A549 (cell line): ENCODE data around the gene ZBED1. TPM values are rescaled to one million over a fixed set of nuclear protein-coding genes. Genes with fewer than 3 reads are reported as not detected.

Experiments used
- ATAC-seq, 2 experiments: fragments of 200-7000 bp in 1 of 2; fragments of >200 bp in 1 of 2; cut with Nextera tagmentation in 1 of 2; cut with Tn5 transposase in 1 of 2; 3 replicates each; pipeline versions ENCODE4 v1.8.0 to v1.9.1; 2018 to 2020; ENCODE audit warnings: mild to moderate bottlenecking in 1 of 2, moderate library complexity in 1 of 2
- CTCF ChIA-PET: fragments of 300-600 bp; sonication (Branson Sonifier 250); formaldehyde crosslinking; extraction: SDS; loops from one replicate; lab custom pipeline; 2021; ENCODE audit warnings: antibody characterized with exemption, inconsistent platforms; lab: Yijun Ruan, JAX
- POLR2A ChIA-PET: fragments of 350-600 bp; formaldehyde crosslinking; extraction: SDS; loops from one replicate; lab custom pipeline; 2021; ENCODE audit warnings: antibody characterized with exemption, inconsistent platforms; lab: Yijun Ruan, JAX
- DNase-seq, 2 experiments: peaks; one replicate each; pipeline versions ENCODE4 v3.0.0 to v3.0.0-alpha.2; 2011 to 2016; ENCODE audit warnings: low read depth in 1 of 2, low spot score in 1 of 2
- FAIRE-seq: peaks from 2 replicates; lab custom pipeline; 2011; peaks lifted over from hg19 to GRCh38; lab: Jason Lieb, UNC
- H3K27ac ChIP-seq, 2 experiments: fragments of >200 bp; sonication (Bioruptor Twin); formaldehyde crosslinking; 3 replicates each; pipeline ENCODE4 v1.5.1; 2016 to 2017
- H3K4me1 ChIP-seq: fragments of >200 bp; sonication (Bioruptor Twin); formaldehyde crosslinking; 3 replicates; pipeline ENCODE4 v1.6.1; 2016
- H3K4me2 ChIP-seq: fragments of >200 bp; sonication (Bioruptor Twin); formaldehyde crosslinking; 3 replicates; pipeline ENCODE4 v1.6.1; 2016
- H3K4me3 ChIP-seq: fragments of >200 bp; sonication (Bioruptor Twin); formaldehyde crosslinking; 3 replicates; pipeline ENCODE4 v1.5.1; 2016
- H3K9me3 ChIP-seq: fragments of >200 bp; sonication (Bioruptor Twin); formaldehyde crosslinking; 3 replicates; pipeline ENCODE4 v1.6.1; 2016
- BHLHE40 ChIP-seq: IDR thresholded peaks from 2 replicates; pipeline ENCODE4 v1.6.1; 2012; ENCODE audit warnings: low read depth, low read length, inconsistent platforms
- CBX2 ChIP-seq: fragments of 200-600 bp; sonication (generic); IDR thresholded peaks from 2 replicates; pipeline ENCODE4 v1.6.1; 2016; ENCODE audit warnings: low read depth, mild to moderate bottlenecking, borderline replicate concordance
- CBX8 ChIP-seq: fragments of 200-600 bp; sonication (generic); IDR thresholded peaks from 2 replicates; pipeline ENCODE4 v1.6.1; 2016
- CHD2 ChIP-seq: fragments of 150-350 bp; IDR thresholded peaks from 2 replicates; pipeline ENCODE4 v1.6.1; 2014; ENCODE audit warnings: low read length; ENCODE audit not compliant: partially characterized antibody
- CHD4 ChIP-seq: fragments of 200-600 bp; sonication (generic); IDR thresholded peaks from 2 replicates; pipeline ENCODE4 v1.6.1; 2016; ENCODE audit warnings: antibody characterized with exemption, mild to moderate bottlenecking, borderline replicate concordance
- EHMT2 ChIP-seq: fragments of 200-600 bp; sonication (generic); IDR thresholded peaks from 2 replicates; pipeline ENCODE4 v1.6.1; 2016; ENCODE audit warnings: antibody characterized with exemption, low read depth, mild to moderate bottlenecking, moderate library complexity
- FOSL2 ChIP-seq, 2 experiments: fragments of 450-650 bp in 1 of 2; fragments of >200 bp in 1 of 2; sonication (Bioruptor Twin) in 1 of 2; formaldehyde crosslinking; IDR thresholded peaks; 2 replicates each; pipeline versions ENCODE4 v1.5.0 to v1.6.1; 2016 to 2020; ENCODE audit warnings: mild to moderate bottlenecking in 1 of 2, moderate library complexity in 1 of 2
- GATA3 ChIP-seq: IDR thresholded peaks from 2 replicates; pipeline ENCODE4 v1.6.1; 2012; ENCODE audit warnings: borderline replicate concordance
- HDAC2 ChIP-seq: fragments of 200-600 bp; sonication (generic); IDR thresholded peaks from 2 replicates; pipeline ENCODE4 v1.6.1; 2016
- HEYL ChIP-seq: fragments of 250-450 bp; sonication (Bioruptor Pico); IDR thresholded peaks from 2 replicates; pipeline ENCODE4 v1.8.0; 2021; ENCODE audit warnings: mild to moderate bottlenecking, moderate library complexity
- HOXA7 ChIP-seq: fragments of 250-450 bp; sonication (Bioruptor Pico); IDR thresholded peaks from 2 replicates; pipeline ENCODE4 v1.5.0; 2020; ENCODE audit warnings: mild to moderate bottlenecking, moderate library complexity
- HOXB13 ChIP-seq: fragments of 250-450 bp; sonication (Bioruptor Pico); IDR thresholded peaks from 2 replicates; pipeline ENCODE4 v1.5.0; 2020; ENCODE audit warnings: low read depth, mild to moderate bottlenecking, moderate library complexity
- KDM1A ChIP-seq: fragments of 200-600 bp; sonication (generic); IDR thresholded peaks from 2 replicates; pipeline ENCODE4 v1.6.1; 2016; ENCODE audit warnings: low read depth, mild to moderate bottlenecking
- KDM5A ChIP-seq: fragments of 200-600 bp; sonication (generic); IDR thresholded peaks from 2 replicates; pipeline ENCODE4 v1.6.1; 2016; ENCODE audit warnings: antibody characterized with exemption, mild to moderate bottlenecking
- MAFK ChIP-seq: fragments of 450-650 bp; IDR thresholded peaks from 2 replicates; pipeline ENCODE4 v1.6.1; 2014; ENCODE audit not compliant: partially characterized antibody
- MYC ChIP-seq: IDR thresholded peaks from 2 replicates; pipeline ENCODE4 v1.6.1; 2012; ENCODE audit warnings: mild to moderate bottlenecking, inconsistent platforms, low read length, improper control_type of control experiment, borderline replicate concordance
- NR3C1 ChIP-seq: fragments of >200 bp; sonication (Bioruptor Twin); formaldehyde crosslinking; IDR thresholded peaks from 3 replicates; pipeline ENCODE4 v1.6.1; 2017
- POLR2A ChIP-seq: IDR thresholded peaks from 2 replicates; pipeline ENCODE4 v1.6.1; 2012; ENCODE audit warnings: mild to moderate bottlenecking, low read length
- POLR2AphosphoS2 ChIP-seq: conservative IDR thresholded peaks from 2 replicates; pipeline ENCODE4 v1.6.1; 2012; ENCODE audit warnings: low read length, improper control_type of control experiment, inconsistent platforms
- RARB ChIP-seq: fragments of 250-450 bp; sonication (Bioruptor Pico); IDR thresholded peaks from 2 replicates; pipeline ENCODE4 v1.8.0; 2021; ENCODE audit warnings: mild to moderate bottlenecking, moderate library complexity
- RNF2 ChIP-seq: fragments of 200-600 bp; sonication (generic); IDR thresholded peaks from 2 replicates; pipeline ENCODE4 v1.6.1; 2016; ENCODE audit warnings: low read depth, mild to moderate bottlenecking, antibody characterized with exemption, moderate library complexity, borderline replicate concordance
- SMC3 ChIP-seq: fragments of >200 bp; sonication (Bioruptor Twin); formaldehyde crosslinking; IDR thresholded peaks from 3 replicates; pipeline ENCODE4 v1.6.1; 2018; ENCODE audit warnings: inconsistent platforms
- TFCP2L1 ChIP-seq: fragments of 250-450 bp; sonication (Bioruptor Pico); IDR thresholded peaks from 2 replicates; pipeline ENCODE4 v1.5.0; 2021; ENCODE audit warnings: mild to moderate bottlenecking
- WGBS: methylation state at CpG from one replicate; pipeline ENCODE4 v1.1.6; 2017; ENCODE audit errors: missing lambda C conversion rate; 5-methylcytosine and 5-hydroxymethylcytosine counted together
- polyA plus RNA-seq, 4 experiments: library from polyadenylated mRNA; depleted of rRNA in 3 of 4; stranded (reverse); fragments of >200 nt; fragmentation: RNase III in 1 of 4; extraction: RNeasy Plus Mini Kit Qiagen cat#74134 plus additional on column Dnase treatment in 1 of 4; gene quantifications; 2 replicates in 3 of 4; 3 replicates in 1 of 4; pipeline ENCODE4 v1.2.3, GENCODE V29; 2011 to 2017
- TF ChIP-seq, protein P1 (sequence below): fragments of >200 bp; sonication (Bioruptor Twin); formaldehyde crosslinking; IDR thresholded peaks from 2 replicates; pipeline ENCODE4 v1.6.1; 2016
- TF ChIP-seq, protein P2 (sequence below): fragments of >200 bp; sonication (Bioruptor Twin); formaldehyde crosslinking; IDR thresholded peaks from 3 replicates; pipeline ENCODE4 v1.5.1; 2016
- TF ChIP-seq, protein P3 (sequence below): IDR thresholded peaks from 2 replicates; pipeline ENCODE4 v1.6.1; 2012
- TF ChIP-seq, protein P4 (sequence below): IDR thresholded peaks from 2 replicates; pipeline ENCODE4 v1.6.1; 2012; ENCODE audit warnings: low read depth, borderline replicate concordance
- TF ChIP-seq, protein P5 (sequence below): fragments of 250-450 bp; sonication (Bioruptor Pico); IDR thresholded peaks from 2 replicates; pipeline ENCODE4 v1.5.0; 2020; ENCODE audit warnings: low read depth, mild to moderate bottlenecking, moderate library complexity
- TF ChIP-seq, protein P6 (sequence below): fragments of >200 bp; sonication (Bioruptor Twin); formaldehyde crosslinking; IDR thresholded peaks from 3 replicates; pipeline ENCODE4 v1.6.1; 2016

Gene ZBED1
- polyA plus RNA-seq, 2 of the 4 experiments (the other 2 are of a cell fraction) = 19.7 to 21.9 TPM

DNA sequence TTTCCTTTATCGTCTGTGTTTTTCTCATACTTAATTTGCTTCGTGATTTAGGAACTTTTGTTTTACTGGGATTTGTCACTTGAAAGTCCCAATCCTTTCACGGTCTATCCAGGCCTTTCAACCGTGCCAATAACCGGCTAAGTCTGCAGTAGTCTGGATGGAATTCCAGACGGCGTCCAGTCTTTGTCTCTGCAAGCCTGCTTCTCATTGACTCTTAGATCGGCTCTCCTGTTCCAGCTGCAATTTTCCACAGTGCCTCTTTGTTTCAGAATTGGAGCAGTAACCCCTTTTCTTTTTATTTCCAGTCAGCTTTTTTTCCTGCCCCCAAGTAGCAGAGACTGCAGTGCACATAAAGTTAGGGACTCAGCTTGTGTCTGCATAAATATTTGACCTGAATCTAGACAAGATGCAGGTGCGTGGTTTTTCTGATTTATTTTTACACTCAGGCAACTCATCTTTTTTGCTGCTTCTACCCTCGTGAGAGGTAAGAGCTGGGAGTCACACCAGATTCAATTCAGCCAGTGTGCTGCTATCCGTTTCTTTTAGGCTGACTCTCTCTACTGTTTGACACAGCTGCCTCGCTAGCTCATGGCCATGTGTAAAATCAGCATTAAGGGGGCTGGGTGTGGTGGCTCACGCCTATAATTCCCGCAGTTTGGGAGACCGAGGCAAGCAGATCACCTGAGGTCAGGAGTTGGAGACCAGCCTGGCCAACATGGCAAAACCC lies 37.4 kb upstream of the ZBED1 start:
- Histone ChIP-seq H3K27ac (no peak overlapping the region), H3K4me3 (no peak overlapping the region), H3K9me3 (no peaks in the 10 kb centered on the region), H3K4me1 (no peaks in the 10 kb centered on the region), H3K4me2 (no peak overlapping the region)
- CTCF ChIA-PET = no interaction called here
- POLR2A ChIA-PET = no interaction called here
- no peak for TF ChIP-seq MAFK
- no peak for TF ChIP-seq CBX8
- TF ChIP-seq BHLHE40 = no peak
- no peak for TF ChIP-seq HEYL (CRISPR knock-in tag)
- TF ChIP-seq SMC3 = no peak
- TF ChIP-seq TFCP2L1 (CRISPR knock-in tag) = no peak
- TF ChIP-seq, protein P1, sequence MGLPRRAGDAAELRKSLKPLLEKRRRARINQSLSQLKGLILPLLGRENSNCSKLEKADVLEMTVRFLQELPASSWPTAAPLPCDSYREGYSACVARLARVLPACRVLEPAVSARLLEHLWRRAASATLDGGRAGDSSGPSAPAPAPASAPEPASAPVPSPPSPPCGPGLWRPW = no peak
- TF ChIP-seq, protein P2, sequence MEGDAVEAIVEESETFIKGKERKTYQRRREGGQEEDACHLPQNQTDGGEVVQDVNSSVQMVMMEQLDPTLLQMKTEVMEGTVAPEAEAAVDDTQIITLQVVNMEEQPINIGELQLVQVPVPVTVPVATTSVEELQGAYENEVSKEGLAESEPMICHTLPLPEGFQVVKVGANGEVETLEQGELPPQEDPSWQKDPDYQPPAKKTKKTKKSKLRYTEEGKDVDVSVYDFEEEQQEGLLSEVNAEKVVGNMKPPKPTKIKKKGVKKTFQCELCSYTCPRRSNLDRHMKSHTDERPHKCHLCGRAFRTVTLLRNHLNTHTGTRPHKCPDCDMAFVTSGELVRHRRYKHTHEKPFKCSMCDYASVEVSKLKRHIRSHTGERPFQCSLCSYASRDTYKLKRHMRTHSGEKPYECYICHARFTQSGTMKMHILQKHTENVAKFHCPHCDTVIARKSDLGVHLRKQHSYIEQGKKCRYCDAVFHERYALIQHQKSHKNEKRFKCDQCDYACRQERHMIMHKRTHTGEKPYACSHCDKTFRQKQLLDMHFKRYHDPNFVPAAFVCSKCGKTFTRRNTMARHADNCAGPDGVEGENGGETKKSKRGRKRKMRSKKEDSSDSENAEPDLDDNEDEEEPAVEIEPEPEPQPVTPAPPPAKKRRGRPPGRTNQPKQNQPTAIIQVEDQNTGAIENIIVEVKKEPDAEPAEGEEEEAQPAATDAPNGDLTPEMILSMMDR = no peak
- no peak for TF ChIP-seq FOSL2 (IDR thresholded peaks at IDR 0.05)
- TF ChIP-seq FOSL2 (CRISPR knock-in tag; IDR thresholded peaks at IDR 0.05) = no peak
- TF ChIP-seq CBX2 = no peak
- TF ChIP-seq GATA3 = no peak
- TF ChIP-seq, protein P3, sequence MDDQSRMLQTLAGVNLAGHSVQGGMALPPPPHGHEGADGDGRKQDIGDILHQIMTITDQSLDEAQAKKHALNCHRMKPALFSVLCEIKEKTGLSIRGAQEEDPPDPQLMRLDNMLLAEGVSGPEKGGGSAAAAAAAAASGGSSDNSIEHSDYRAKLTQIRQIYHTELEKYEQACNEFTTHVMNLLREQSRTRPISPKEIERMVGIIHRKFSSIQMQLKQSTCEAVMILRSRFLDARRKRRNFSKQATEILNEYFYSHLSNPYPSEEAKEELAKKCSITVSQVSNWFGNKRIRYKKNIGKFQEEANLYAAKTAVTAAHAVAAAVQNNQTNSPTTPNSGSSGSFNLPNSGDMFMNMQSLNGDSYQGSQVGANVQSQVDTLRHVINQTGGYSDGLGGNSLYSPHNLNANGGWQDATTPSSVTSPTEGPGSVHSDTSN = no peak
- TF ChIP-seq KDM5A = no peak
- TF ChIP-seq KDM1A = no peak
- 72% methylated on average over 15 of the region's 15 CpGs for WGBS
- ATAC-seq = no peak
- no peak for FAIRE-seq
- no peak for DNase-seq

DNA sequence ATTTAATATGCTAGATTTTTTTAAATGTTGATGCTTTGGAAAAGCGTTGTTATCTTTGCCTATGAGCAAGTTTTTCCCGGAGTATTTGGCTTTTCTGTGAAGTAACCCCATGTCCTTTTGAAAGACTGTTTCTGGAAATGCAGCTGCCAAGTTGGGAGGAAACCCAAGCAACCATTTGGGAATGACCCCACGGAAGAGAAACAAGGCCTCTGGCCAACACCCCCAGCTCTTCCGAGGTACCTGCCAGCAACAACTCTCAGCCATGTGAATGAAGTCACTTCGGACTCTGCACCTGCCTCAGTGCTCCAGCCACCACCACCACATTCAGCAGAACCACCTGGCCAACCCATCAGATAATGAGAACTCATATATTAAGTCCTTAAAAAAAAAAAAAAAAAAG lies 36.2 kb upstream of the ZBED1 start:
- CTCF ChIA-PET = no interaction called here
- TF ChIP-seq RARB = no peak
- TF ChIP-seq, all 56 proteins: peak for 0
- DNase-seq (no peak), ATAC-seq (no peak), FAIRE-seq (no peak)
- Histone ChIP-seq H3K4me1 (no peaks in the 10 kb centered on the region), H3K4me3 (no peak overlapping the region), H3K9me3 (no peaks in the 10 kb centered on the region), H3K27ac (no peak overlapping the region), H3K4me2 (no peak overlapping the region)
- 85% methylated on average over 5 of the region's 5 CpGs for WGBS
- POLR2A ChIA-PET = no interaction called here

DNA sequence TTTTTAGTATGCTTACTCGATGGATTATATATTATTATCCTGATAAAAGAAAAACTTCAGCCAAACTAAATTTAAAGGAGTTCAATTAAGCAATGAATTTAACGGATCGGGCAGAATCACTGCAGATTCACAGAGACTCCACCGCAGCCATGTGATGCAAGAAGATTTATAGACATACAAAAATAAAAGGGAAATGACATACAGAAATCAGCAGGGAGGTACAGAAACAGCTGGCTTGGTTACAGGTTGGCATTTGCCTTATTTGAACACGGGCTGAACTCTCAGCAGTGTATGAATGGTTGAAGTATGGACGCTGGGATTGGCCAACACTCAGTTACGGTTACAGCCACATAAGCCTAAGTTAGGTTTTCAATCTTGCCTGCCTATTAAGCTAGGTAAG lies 35.4 kb upstream of the ZBED1 start:
- no peak overlapping the region for H3K4me2 ChIP-seq
- H3K4me1 ChIP-seq = no peaks in the 10 kb centered on the region
- ATAC-seq (no peak), DNase-seq (no peak), FAIRE-seq (no peak)
- no peak overlapping the region for H3K27ac ChIP-seq
- H3K9me3 ChIP-seq = no peaks in the 10 kb centered on the region
- 68% methylated on average over 7 of the region's 7 CpGs for WGBS
- H3K4me3 ChIP-seq = no peak overlapping the region
- ChIA-PET CTCF (no interaction called here), POLR2A (no interaction called here)
- TF ChIP-seq, protein P4, sequence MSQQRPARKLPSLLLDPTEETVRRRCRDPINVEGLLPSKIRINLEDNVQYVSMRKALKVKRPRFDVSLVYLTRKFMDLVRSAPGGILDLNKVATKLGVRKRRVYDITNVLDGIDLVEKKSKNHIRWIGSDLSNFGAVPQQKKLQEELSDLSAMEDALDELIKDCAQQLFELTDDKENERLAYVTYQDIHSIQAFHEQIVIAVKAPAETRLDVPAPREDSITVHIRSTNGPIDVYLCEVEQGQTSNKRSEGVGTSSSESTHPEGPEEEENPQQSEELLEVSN = no peak
- TF ChIP-seq CHD4 (no peak), MYC (no peak), NR3C1 (no peak), HOXB13 (CRISPR knock-in tag) (no peak), HOXA7 (no peak), POLR2AphosphoS2 (no peak), POLR2A (no peak), CBX2 (no peak), RNF2 (no peak), CHD2 (no peak), EHMT2 (no peak), HDAC2 (no peak)
- TF ChIP-seq, protein P5, sequence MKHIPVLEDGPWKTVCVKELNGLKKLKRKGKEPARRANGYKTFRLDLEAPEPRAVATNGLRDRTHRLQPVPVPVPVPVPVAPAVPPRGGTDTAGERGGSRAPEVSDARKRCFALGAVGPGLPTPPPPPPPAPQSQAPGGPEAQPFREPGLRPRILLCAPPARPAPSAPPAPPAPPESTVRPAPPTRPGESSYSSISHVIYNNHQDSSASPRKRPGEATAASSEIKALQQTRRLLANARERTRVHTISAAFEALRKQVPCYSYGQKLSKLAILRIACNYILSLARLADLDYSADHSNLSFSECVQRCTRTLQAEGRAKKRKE (CRISPR knock-in tag) = no peak
- TF ChIP-seq, protein P6, sequence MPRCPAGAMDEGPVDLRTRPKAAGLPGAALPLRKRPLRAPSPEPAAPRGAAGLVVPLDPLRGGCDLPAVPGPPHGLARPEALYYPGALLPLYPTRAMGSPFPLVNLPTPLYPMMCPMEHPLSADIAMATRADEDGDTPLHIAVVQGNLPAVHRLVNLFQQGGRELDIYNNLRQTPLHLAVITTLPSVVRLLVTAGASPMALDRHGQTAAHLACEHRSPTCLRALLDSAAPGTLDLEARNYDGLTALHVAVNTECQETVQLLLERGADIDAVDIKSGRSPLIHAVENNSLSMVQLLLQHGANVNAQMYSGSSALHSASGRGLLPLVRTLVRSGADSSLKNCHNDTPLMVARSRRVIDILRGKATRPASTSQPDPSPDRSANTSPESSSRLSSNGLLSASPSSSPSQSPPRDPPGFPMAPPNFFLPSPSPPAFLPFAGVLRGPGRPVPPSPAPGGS = no peak
